ENCODE measurements around the gene ANKIB1.

ANKIB1 gene

GRCh38 chr7:92331508-92331907 lies 85.7 kb downstream of the ANKIB1 start:
- no peak overlapping the region for H3K9ac ChIP-seq (ENCODE audit: low read depth, low read length, poor library complexity, severe bottlenecking)
- H3F3A ChIP-seq (ENCODE audit: low read depth) = no peaks in the 10 kb centered on the region
- no peaks in the 10 kb centered on the region for H3K79me2 ChIP-seq (ENCODE audit: insufficient read depth, low read length)
- H3K4me1 ChIP-seq (ENCODE audit: insufficient read depth, low read length, poor library complexity, severe bottlenecking) = no peaks in the 10 kb centered on the region
- no peaks in the 10 kb centered on the region for H3K9me2 ChIP-seq (replicated peaks; ENCODE audit: low read depth, low read length)
- no peak overlapping the region for H3K4me2 ChIP-seq (ENCODE audit: low read depth, low read length, poor library complexity, severe bottlenecking)
- H3K27me3 ChIP-seq (ENCODE audit: insufficient read depth, low read length, poor library complexity, severe bottlenecking) = no peaks in the 10 kb centered on the region
- H3K4me3 ChIP-seq (ENCODE audit: low read length, poor library complexity, severe bottlenecking) = no peak overlapping the region
- H4K20me1 ChIP-seq (ENCODE audit: insufficient read depth, low read length, poor library complexity, severe bottlenecking) = no peaks in the 10 kb centered on the region
- no peak for TF ChIP-seq CTCF (conservative IDR thresholded peaks at IDR 0.05; ENCODE audit: low read length)
- no peak for TF ChIP-seq EZH2phosphoT487 (IDR thresholded peaks at IDR 0.05; ENCODE audit: borderline replicate concordance)
- no peaks in the 10 kb centered on the region; the same call in 1 of the 2 replicates for H3K9me3 ChIP-seq (ENCODE audit: insufficient read depth, low read depth, low read length)
- peaks cover 15% of the 10 kb centered on the region; the same call in 1 of the 2 replicates for H3K36me3 ChIP-seq (ENCODE audit: insufficient read depth, low read length)
- H2AFZ ChIP-seq (ENCODE audit: low read length) = no peak overlapping the region

GRCh38 chr7:92332782-92333181 lies 87.0 kb downstream of the ANKIB1 start:
- Histone ChIP-seq H3K9me3 (ENCODE audit: insufficient read depth, low read depth, low read length) (no peaks in the 10 kb centered on the region; the same call in 1 of the 2 replicates), H3K27me3 (ENCODE audit: insufficient read depth, low read length, poor library complexity, severe bottlenecking) (no peaks in the 10 kb centered on the region), H3K4me3 (ENCODE audit: low read length, poor library complexity, severe bottlenecking) (no peak overlapping the region), H3K4me2 (ENCODE audit: low read depth, low read length, poor library complexity, severe bottlenecking) (no peak overlapping the region), H4K20me1 (ENCODE audit: insufficient read depth, low read length, poor library complexity, severe bottlenecking) (no peaks in the 10 kb centered on the region), H3F3A (ENCODE audit: low read depth) (no peaks in the 10 kb centered on the region), H3K79me2 (ENCODE audit: insufficient read depth, low read length) (no peaks in the 10 kb centered on the region), H3K9ac (ENCODE audit: low read depth, low read length, poor library complexity, severe bottlenecking) (no peak overlapping the region), H3K4me1 (ENCODE audit: insufficient read depth, low read length, poor library complexity, severe bottlenecking) (no peaks in the 10 kb centered on the region), H2AFZ (ENCODE audit: low read length) (no peak overlapping the region), H3K9me2 (replicated peaks; ENCODE audit: low read depth, low read length) (no peaks in the 10 kb centered on the region), H3K36me3 (ENCODE audit: insufficient read depth, low read length) (peaks cover 15% of the 10 kb centered on the region; the same call in 1 of the 2 replicates)
- TF ChIP-seq EZH2phosphoT487 (IDR thresholded peaks at IDR 0.05; ENCODE audit: borderline replicate concordance) = no peak
- TF ChIP-seq CTCF (conservative IDR thresholded peaks at IDR 0.05; ENCODE audit: low read length) = no peak

- Histone ChIP-seq H3K4me2 (ENCODE audit: low read depth, low read length, poor library complexity, severe bottlenecking) (no peak overlapping the region), H4K20me1 (ENCODE audit: insufficient read depth, low read length, poor library complexity, severe bottlenecking) (no peaks in the 10 kb centered on the region), H3K9me2 (replicated peaks; ENCODE audit: low read depth, low read length) (no peaks in the 10 kb centered on the region), H3K9ac (ENCODE audit: low read depth, low read length, poor library complexity, severe bottlenecking) (no peak overlapping the region), H3K4me3 (ENCODE audit: low read length, poor library complexity, severe bottlenecking) (no peak overlapping the region), H2AFZ (ENCODE audit: low read length) (no peak overlapping the region), H3K36me3 (ENCODE audit: insufficient read depth, low read length) (peaks cover 12% of the 10 kb centered on the region; the same call in 1 of the 2 replicates), H3K79me2 (ENCODE audit: insufficient read depth, low read length) (no peaks in the 10 kb centered on the region), H3K27me3 (ENCODE audit: insufficient read depth, low read length, poor library complexity, severe bottlenecking) (no peaks in the 10 kb centered on the region), H3K9me3 (ENCODE audit: insufficient read depth, low read depth, low read length) (no peaks in the 10 kb centered on the region; the same call in 1 of the 2 replicates), H3K4me1 (ENCODE audit: insufficient read depth, low read length, poor library complexity, severe bottlenecking) (no peaks in the 10 kb centered on the region), H3F3A (ENCODE audit: low read depth) (no peaks in the 10 kb centered on the region)
- TF ChIP-seq CTCF (conservative IDR thresholded peaks at IDR 0.05; ENCODE audit: low read length) (no peak), EZH2phosphoT487 (IDR thresholded peaks at IDR 0.05; ENCODE audit: borderline replicate concordance) (no peak)
Measured at GRCh38 chr7:92333866-92334265, 88.1 kb downstream of the ANKIB1 start.

All from Loucy (cell line).